ENCODE measurements around the gene ASB3.
"Not testable (repeated sequence)": the region's sequence is repeated elsewhere in the genome, so short reads cannot be mapped to it uniquely, and the experiment has no call there.

The ASB3 gene

DNA sequence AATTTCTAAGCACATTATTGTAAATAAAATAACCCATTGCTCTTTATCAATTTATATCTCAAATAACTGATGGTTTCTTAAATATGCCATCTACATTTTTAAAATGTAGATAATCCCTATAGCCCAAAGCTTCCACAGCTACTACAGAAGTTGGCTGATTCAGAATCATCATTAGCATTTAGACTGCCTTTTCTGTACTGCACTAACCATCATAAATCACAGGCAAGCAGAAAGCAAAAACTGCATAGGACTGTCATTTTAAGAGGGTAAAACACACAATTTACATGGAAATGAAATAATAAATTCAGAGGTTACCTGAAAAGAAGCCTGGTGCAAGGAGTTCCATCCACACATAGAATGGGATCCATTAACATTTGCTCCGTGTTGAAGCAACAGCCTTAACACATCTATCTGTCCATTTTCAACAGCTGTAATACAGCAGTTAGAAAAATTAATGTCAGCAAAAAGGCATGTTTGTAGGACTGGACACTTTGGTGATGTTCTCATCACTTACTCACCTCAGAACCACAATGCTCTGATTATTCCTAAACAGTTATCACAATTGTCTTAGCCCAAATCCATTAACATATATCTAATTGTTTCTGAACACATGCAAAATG lies 57.5 kb downstream of the ASB3 start:
- DNase-seq, result no peak

DNA sequence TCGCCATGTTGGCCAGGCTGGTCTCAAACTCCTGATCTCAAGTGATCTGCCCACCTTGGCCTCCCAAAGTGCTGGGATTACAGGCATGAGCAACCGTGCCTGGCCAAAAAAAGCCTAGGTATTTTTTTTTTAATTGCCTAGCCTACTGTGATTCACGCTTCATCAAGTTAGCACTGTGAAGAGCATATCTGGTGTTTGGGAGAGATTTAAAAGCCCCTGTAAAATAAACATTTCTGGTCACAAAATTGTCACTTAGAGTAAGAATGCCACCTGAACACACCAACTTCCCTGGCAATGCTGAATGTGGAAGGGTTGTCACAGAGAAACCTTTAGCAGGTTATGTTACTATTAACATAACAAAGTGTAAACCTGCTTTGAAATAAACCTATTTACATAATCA lies 58.8 kb downstream of the ASB3 start:
- DNase-seq, result no peak

DNA sequence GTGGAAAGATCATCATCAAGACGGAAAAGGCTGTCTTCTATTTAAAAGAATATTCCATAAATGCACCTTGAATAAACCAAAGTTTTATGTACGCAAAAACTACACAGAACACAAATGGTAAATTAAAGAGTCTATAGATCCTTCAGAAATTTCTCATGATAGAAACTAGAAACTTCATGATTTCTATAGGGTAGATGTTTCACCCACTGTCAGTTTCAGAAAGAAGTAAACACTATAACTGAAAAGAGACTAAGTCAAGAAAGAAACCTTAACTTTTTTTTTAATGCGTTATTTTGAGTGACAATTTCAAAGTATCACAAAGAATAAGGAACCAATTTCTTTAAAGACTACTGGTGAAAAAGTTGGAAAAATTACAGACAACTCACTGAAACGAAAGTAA lies 61.1 kb downstream of the ASB3 start:
- DNase-seq, result no peak

DNA sequence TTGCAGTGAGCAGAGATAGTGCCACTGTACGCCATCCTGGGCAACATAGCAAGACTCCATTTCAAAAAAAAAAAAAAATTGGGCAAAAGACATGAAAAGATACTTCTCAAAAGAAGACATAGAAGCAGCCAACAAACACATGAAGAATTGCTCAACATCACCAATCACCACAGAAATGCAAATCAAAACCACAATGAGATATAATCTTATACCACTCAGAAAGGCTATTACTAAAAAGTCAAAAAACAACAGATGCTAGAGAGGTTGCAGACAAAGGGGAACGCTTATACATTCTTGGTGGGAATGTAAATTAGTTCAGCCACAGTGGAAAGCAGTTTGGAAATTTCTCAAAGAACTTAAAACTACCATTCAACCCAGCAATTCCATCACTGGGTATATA lies 62.2 kb downstream of the ASB3 start:
- no peak for DNase-seq

DNA sequence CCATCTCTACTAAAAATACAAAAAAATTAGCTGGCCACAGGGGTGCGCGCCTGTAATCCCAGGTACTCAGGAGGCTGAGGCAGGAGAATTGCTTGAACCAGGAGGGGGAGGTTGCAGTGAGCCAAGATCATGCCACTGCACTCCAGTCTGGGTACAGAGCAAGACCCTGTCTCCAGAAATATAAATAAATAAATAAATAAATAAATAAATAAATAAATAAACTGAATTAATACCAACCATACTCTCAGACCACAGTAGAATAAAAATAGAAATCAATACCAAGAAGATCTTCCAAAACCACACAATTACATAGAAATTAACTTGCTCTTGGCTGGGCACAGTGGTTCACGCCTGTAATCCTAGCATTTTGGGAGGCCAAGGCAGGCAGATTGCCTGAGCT lies 65.8 kb downstream of the ASB3 start:
- DNase-seq, result not testable (repeated sequence)

DNA sequence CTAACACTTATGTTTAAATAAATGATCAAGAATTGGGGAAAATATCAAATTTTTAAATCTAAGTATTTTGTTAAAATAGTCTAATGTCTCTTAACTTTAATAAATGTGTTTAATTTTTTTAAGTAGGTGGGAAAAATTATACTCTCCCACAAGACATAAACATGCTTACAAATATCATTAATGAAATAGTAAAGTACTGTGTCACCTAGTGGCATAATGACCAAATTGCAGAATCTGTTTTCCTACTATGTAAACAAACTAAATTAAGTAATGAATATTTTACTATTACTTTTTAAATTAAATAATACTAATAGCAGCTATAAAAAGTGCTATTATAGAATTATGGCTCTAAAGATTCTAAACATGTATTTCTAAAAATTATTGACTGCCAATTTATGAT lies 71.2 kb downstream of the ASB3 start:
- no peak for DNase-seq

DNA sequence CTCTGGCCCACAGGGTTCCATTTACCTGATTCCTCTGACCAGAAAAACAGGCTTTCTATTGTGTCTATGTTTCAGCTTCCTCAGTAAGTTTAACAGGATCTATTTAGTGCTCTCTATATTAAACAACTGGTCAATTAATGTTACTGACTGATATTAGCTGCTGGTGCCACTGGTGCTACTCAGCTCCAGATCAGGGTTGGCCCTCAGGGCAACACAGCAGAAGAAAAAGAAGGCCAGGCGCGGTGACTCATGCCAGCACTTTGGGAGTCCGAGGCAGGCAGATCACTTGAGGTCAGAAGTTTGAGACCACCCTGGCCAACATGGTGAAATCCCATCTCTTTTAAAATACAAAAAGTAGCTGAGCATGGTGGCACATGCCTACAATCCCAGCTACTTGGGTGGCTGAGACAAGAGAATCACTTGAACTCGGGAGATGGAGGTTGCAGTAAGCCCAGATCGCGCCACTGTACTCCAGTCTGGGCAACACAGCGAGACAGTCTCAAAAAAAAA lies 75.4 kb downstream of the ASB3 start:
- DNase-seq, result no peak

DNA sequence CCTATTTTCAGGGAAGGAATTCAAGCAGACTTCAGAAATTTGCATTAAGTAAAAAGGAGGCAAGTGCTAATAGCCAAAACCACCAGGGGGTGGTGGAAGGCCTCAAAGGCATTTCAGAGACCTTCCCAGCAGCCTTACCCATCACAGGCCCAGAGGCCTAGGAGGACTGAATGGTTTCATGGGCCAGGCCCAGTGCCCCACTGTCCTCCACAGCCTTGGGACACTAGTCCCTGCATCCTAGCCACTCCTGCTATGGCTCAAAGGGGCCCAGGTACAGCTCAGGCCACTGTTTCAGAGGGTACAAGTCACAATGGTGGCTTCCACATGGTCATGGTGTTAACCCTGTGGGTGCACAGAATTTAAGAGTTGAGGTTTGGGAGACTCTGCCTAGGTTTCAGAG lies 77.8 kb downstream of the ASB3 start:
- no peak for DNase-seq

DNA sequence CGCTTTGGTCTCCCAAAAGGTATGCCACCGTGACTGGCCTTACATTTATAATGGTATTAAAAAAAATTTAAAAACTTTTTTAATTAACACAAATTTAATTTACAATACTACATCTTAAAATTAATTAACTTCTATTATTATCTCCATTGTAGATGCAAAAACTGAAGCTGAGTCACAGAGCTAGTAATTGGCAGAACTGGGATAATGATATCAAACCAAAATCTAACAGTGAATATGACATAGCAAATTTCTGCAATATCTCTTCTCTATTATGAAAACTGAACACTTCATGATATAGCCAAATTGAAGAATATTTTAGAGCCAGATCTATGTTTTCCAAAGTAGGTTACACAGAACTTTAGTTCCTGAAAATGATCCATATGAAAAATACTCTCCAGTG lies 85.5 kb downstream of the ASB3 start:
- no peak for DNase-seq

DNA sequence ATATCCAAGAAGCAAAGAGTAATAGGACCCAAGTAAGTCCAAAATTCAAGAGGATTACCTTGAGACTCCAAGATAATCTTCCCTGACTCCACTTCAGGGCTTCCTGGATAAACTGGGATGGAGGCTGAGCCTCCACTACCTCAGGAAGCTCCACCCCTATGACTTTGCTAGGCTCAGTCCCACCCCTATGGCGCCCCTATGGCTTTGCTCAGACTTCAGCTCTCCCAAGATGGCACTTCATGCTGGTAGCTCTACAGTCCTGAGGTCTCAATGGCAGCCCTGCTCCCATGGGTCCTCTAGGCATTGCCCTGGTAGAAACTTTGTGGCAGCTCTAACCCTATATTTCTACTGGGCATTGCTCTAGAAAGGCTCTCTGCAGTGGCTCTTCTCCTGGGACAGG lies 89.1 kb downstream of the ASB3 start:
- DNase-seq, result no peak

DNA sequence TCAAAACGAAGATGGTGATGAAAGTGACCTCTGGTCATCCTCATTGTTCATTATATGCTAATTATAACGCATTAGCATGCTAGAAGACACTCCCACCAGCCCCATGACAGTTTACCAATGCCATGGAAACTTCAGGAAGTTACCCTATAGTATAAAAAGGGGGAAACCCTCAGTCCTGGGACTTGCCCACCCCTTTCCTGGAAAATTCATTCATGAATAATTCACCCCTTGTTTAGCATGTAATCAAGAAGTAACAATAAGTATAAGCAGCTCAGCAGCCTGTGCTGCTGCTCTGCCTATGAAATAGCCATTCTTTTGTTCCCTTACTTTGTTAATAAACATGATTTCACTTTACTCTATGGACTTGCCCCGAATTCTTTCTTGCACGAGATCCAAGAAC lies 89.7 kb downstream of the ASB3 start:
- no peak for DNase-seq

DNA sequence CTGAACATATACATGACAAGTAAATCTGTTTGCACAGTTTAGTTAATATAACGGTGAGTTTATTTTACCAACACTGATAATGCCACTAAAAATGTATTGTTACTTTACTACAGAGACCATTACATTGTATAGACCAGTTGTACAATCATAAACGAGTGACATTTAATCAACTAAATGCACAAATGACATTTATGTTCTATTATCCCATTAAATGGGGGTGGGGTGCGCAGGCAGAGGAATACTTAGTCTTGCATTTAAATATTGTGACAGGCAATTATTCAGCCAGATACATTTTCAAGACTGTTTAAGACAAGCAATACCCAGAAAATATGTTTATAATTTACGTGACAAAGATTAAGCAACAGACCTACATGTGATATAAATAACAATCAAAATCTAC lies 91.2 kb downstream of the ASB3 start:
- DNase-seq, result no peak

DNA sequence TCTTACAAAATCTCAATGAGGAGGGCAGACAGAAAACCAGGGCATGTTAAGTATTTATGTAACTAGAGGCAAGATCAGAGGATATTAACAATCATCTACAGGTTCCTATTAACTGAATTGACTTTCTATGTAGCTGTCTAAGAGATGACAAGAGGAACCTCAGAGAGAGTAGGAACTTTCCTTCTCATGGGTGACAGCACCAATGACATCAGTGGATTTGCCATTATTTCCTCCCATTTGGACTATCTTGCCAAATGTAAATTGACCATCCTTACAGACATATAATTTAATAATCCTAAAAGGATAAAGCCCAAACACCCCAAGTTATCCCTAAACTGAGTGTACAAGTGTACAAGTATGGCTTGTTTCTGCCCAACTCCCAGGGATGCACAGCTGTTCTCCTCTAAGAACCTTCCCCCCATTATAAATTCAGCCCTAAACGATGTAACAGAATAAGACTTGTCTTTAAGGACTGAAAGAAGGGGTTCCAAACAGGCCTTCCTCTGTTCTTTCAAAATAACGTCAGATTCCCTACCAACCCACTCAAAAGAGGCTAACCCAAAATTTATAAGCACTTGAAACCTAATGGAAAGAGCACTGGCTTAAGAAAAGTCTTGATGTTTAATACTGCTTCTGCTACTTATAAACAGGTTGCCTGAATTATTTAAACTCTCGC lies 92.5 kb downstream of the ASB3 start:
- no peak for DNase-seq

DNA sequence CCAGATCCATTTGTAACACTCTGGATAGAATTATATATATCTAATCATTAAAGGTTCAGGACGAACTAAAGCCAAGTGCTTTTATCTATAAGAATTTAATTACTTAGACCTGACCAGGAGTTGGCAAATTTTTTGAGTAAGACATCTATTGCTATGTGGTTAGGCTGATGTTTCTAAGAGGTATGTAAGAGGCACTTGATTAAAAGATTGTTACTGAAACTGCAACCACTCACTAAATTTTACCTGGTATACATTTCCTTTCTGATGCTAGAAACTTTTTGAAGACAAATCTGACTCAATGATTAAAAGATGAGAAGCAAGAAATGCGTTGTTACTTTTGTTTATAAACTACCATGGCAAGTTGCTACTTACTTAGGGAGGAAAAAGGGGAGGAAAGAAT lies 95.9 kb downstream of the ASB3 start:
- no peak for DNase-seq

DNA sequence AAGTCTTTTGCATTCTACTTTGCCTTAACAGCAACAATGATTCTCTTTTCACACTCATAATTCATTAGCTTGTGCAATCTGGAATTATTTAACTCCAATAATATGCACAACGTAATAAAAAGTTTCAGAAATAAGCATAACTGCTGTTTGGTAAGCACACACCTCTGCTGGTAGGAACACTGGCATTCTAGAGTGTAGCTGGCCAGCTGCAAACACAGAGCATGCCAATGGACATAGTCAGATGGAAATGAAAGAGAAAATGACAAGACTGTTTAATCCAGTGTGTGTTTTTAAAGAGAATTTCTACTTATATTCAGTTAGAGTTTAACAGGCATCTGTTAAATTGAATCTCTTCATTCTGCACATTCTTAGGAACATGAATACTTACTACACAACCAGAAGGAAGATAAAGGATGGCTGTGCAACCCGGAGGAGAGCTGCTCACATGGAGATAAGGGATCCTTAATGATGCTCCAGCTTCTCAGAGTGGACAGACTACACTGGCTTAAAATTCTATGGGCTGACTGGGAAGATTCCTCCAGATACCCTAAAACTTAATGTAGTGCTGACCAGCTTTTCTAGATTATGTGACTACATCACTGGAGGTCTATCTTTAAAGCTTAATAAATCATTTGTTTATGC lies 113.8 kb downstream of the ASB3 start:
- DNase-seq, result no peak

DNA sequence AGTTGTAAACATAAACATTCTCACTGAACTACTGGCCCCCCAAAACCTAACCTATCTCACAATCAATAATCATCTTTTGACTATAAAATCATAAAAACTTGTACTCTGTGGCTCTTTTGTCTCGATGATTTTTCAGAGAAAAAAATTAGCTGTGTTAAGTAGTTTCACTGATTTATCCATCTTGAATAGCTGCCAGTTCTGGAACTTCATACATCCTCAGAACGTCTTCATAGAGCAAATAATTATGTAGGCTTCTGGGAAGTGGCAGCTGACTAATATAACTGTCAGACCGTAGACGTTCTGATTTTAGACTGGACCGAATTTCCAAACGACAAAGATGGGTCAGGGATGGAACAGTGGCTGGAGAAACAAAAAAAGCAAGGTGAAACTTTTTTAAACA lies 116.4 kb downstream of the ASB3 start:
- no peak for DNase-seq

DNA sequence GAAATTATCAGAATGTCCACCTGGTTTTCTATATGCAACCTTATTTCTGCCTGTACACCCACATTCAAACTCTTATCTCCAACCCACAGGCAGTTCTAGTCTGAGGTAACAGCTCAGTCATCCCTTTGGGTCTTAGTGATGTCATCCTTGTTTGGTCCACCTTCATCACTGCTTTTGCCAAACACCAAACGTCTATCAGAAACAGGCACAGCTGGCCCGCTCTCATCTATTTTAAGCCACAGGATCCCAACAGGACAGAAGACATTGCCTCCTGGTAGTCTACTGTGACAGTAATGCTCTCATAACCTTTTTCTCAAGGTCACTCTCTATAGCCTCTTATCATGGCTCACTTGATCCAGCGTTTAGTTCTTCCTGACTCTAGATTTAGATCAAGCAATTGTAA lies 118.1 kb downstream of the ASB3 start:
- DNase-seq, result no peak

DNA sequence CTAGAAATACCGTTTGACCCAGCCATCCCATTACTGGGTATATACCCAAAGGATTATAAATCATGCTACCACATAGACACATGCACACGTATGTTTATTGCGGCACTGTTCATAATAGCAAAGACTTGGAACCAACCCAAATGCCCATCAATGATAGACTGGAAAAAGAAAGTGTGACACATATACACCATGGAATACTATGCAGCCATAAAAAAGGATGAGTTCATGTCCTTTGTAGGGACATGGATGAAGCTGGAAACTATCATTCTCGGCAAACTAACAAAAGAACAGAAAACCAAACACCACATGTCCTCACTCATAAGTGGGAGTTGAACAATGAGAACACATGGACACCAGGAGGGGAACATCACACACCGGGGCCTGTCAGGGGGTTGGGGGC lies 119.6 kb downstream of the ASB3 start:
- DNase-seq, result not testable (repeated sequence)

DNA sequence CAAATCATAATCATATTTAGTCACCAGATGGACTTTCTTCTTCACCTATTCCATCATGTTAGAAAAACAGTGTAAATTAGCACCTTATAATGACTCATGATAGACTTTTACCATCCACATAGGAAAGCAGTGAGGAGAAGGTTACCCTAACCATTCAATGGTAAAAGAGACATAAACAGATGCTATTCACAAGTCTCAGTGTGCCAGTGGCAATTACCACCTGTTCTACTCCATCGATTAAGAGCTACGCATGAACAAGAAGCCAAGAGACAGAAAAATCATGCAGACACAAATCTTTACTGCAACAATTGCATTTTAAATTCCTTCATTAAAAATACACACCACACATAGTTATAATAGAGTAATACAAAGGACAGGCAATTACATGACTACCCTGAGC lies 125.9 kb downstream of the ASB3 start:
- DNase-seq, result no peak

DNA sequence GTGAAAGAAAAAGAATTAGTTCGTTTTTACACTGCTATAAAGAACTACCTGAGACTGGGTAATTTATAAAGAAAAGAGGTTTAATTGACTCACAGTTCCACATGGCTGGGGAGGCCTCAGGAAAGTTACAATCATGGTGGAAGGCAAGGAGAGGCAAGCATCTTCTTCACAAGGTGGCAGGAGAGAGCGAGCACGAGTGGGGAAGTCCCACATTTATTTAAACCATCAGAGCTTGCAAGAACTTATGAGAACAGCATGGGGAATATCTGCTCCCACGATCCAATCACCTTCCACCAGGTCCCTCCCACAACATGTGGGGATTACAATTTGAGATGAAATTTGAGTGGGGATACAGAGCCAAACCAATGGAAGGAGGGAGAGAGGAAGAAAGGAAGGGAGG lies 128.3 kb downstream of the ASB3 start:
- DNase-seq, result not testable (repeated sequence)

DNA sequence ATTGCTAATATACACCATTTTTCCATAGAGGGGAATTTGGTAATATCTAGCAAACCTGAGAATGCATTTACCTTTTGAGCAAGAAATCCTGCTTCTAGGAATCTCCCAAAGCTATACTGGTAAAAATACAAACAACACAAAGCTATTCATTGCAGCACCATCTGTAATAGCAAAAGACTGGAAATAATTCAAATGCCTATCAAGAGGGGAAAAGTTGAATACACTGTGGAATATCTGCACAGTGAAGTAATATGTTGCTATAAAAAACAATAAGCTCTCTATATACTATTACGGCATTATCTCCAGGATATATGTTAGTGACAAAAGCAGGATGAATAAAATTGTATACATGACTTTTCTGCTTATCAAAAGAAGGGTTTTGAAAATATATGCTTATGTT lies 131.5 kb downstream of the ASB3 start:
- DNase-seq, result no peak

DNA sequence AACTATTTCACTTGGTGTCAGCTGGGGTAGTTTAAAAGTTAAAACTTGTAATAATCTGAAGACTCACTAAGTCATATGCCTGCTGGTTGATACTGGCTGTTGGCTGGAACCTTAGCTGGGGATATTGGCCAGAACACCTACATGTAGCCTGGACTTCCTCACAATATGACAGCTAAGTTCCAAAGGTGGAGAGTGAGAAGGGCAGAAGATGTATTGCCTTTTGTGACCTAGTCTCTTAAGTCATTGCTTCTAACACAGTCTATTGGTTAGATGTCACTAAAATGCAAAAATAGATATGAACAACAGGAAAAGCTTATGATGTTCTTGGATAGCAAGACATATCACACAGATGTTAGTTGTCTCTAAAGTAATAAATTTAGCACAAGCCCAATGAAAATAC lies 132.4 kb downstream of the ASB3 start:
- DNase-seq, result no peak

DNA sequence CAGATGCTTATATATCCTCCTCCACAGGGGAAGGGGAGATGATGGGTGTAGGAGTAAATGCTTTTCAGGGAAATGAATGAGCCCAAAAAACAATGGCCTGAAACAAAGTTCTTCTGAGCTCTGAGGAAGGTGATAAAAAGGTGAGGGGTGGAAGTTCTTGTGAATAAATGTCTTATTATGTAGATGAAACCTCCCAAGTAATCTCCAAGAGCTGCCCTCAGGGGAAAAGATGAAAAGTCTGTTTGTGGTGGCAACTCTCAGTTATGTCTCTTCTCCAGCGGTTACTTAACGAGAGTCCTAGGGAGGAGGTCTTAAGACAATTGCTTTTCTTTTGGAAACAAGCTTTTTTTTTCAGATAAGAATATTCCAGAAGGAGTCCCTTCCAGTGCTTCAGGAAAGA lies 134.6 kb downstream of the ASB3 start:
- no peak for DNase-seq

DNA sequence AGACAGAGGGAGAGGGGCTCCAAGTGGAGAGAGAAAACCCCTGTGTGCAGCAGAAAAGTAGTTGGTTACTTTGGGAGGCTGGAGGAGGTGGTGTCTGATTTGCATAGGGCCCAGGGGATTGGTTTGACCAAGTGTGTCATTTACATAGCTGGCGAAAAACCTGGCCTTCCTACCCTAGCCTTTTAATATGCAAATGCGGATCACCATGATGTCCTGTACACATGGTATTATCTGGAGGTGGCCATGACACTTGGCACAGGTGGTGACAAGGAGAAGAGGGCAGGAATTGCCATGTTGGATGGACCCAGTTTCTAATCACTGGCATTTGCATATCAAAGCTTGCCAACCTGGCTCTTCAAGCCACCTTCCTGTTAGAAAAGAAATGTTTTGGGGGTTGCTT lies 140.0 kb downstream of the ASB3 start:
- DNase-seq, result no peak

DNA sequence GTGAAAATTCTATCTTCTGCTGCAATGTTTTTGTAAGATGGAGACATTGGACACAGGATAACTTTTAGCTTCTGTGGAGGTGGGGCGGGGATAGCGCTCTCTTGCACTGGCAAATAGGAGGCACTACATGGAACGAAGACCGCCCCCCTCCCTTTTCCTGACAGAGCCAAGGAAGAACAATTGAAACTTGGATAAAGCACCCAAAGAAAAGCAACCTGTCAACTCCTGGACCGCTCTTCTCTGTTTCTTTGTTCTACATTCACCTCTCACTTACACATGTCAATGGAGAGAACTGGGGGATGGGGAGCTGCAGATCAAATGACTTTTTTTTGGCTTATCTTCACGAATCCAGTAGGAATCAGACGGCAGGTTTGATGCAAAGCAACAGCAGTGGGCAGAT lies 145.5 kb downstream of the ASB3 start:
- DNase-seq, result no peak

Data from activated gamma-delta T cell (primary cell).